Fibroblast of peridontal ligament (primary cell): ENCODE results near the gene MCF2L.
"Not testable (repeated sequence)": the region's sequence is repeated elsewhere in the genome, so short reads cannot be mapped to it uniquely, and the experiment has no call there.

Experiments
- DNase-seq: peaks from one replicate; pipeline ENCODE4 v3.0.0-alpha.2; 2010; ENCODE audit errors: extremely low read depth

Gene MCF2L

GRCh38 chr13:113050734-113051431 is 81.9 kb downstream of the MCF2L start:
- DNase-seq: no peak

- DNase-seq: no peak
Measured at GRCh38 chr13:113051641-113052040, 82.6 kb downstream of the MCF2L start.

GRCh38 chr13:113052206-113052605 is 83.2 kb downstream of the MCF2L start:
- no peak for DNase-seq

- DNase-seq: no peak
Measured at GRCh38 chr13:113052971-113053370, 84.0 kb downstream of the MCF2L start.

GRCh38 chr13:113053376-113053775 is 84.4 kb downstream of the MCF2L start:
- no peak for DNase-seq

- DNase-seq: no peak
Measured at GRCh38 chr13:113053801-113054604, 85.0 kb downstream of the MCF2L start.

GRCh38 chr13:113057084-113057483 is 88.1 kb downstream of the MCF2L start:
- no peak for DNase-seq

GRCh38 chr13:113057559-113057958 is 88.5 kb downstream of the MCF2L start:
- not testable (repeated sequence) for DNase-seq

GRCh38 chr13:113058129-113058987 is 89.3 kb downstream of the MCF2L start:
- no peak for DNase-seq

GRCh38 chr13:113058988-113059850 is 90.2 kb downstream of the MCF2L start:
- DNase-seq: no peak

GRCh38 chr13:113059891-113060290 is 90.9 kb downstream of the MCF2L start:
- DNase-seq: no peak

GRCh38 chr13:113060557-113061270 is 91.7 kb downstream of the MCF2L start:
- DNase-seq: no peak

- no peak for DNase-seq
Measured at GRCh38 chr13:113061271-113061625, 92.2 kb downstream of the MCF2L start.

GRCh38 chr13:113061796-113062425 is 92.9 kb downstream of the MCF2L start:
- no peak for DNase-seq

GRCh38 chr13:113062691-113063090 is 93.7 kb downstream of the MCF2L start:
- DNase-seq: no peak

- no peak for DNase-seq
Measured at GRCh38 chr13:113063091-113063491, 94.1 kb downstream of the MCF2L start.

GRCh38 chr13:113064000-113064533 is 95.1 kb downstream of the MCF2L start:
- DNase-seq: no peak

GRCh38 chr13:113064534-113065405 is 95.8 kb downstream of the MCF2L start:
- DNase-seq: peak; percentile 93
